Cardiac muscle cell (in vitro differentiated cells and primary cell): ENCODE measurements around the gene CDH2. TPM values are rescaled to one million over a fixed set of nuclear protein-coding genes. Genes with fewer than 3 reads are reported as not detected.
A peak's percentile ranks its signal among the peaks of the same experiment; 100 is the strongest.

ENCODE experiments used
- DNase-seq, 2 donors: peaks; one replicate each; pipeline versions ENCODE4 v3.0.0 to v3.0.0-alpha.2; 2010 to 2017; ENCODE audit warnings: low read depth in 1 of 2, low spot score in 1 of 2
- H3K27ac ChIP-seq: fragments of 200-600 bp; sonication (generic); 2 replicates; pipeline ENCODE4 v1.5.1; 2016
- H3K27me3 ChIP-seq: fragments of 200-600 bp; sonication (generic); 2 replicates; pipeline ENCODE4 v1.6.0; 2016; ENCODE audit warnings: control low read depth
- H3K36me3 ChIP-seq: fragments of 200-600 bp; sonication (generic); 2 replicates; pipeline ENCODE4 v1.5.1; 2016; ENCODE audit warnings: control low read depth
- H3K4me1 ChIP-seq: fragments of 200-600 bp; sonication (generic); 2 replicates; pipeline ENCODE4 v1.8.1; 2017; ENCODE audit warnings: low read depth, mild to moderate bottlenecking, mixed run types
- H3K4me3 ChIP-seq: fragments of 200-600 bp; sonication (generic); 2 replicates; pipeline ENCODE4 v1.5.1; 2016; ENCODE audit warnings: mild to moderate bottlenecking
- H3K9me3 ChIP-seq: fragments of 200-600 bp; sonication (generic); 2 replicates; pipeline ENCODE4 v1.5.1; 2017; ENCODE audit warnings: low read depth, mild to moderate bottlenecking, control low read depth
- polyA plus RNA-seq: library from polyadenylated mRNA; unstranded; fragments of >200 nt; fragmentation: Nextera tagmentation; extraction: Ambion mirVana; gene quantifications from 2 replicates; pipeline ENCODE4 v1.2.1, GENCODE V29; 2016
- total RNA-seq: library from RNA; depleted of rRNA; stranded (reverse); fragments of >200 nt; gene quantifications from 2 replicates; pipeline ENCODE4 v1.2.3, GENCODE V29; 2016
- TF ChIP-seq, protein P1 (sequence below): IDR thresholded peaks from 2 replicates; pipeline ENCODE4 v1.5.1; 2012; ENCODE audit warnings: low read depth, mild to moderate bottlenecking, low read length

CDH2 gene
- total and polyA plus RNA-seq, 2 experiments from 2014 or later, result 267 to 324 TPM

DNA sequence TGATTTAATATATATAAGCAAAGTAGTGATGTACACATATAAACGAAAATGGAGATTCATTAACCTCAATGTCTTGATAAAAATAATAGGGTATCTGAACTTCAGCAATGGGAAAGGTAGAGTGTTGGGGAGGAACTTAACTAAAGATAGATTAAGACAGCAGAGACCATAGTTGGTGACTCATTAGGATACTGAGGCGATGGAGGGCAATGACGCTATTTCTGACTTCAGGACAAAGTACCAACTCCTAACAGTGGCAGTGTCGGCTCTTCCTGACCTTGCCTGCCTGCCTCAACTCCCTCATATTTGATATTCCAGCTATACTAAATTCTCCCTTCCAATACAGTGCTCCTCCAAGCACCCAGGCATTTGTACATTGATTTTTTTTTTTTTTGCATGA lies 98.6 kb downstream of the CDH2 start:
- Histone ChIP-seq H3K9me3 (no peaks in the 10 kb centered on the region), H3K4me3 (no peak overlapping the region), H3K27me3 (no peaks in the 10 kb centered on the region), H3K4me1 (peaks cover 68% of the 10 kb centered on the region), H3K27ac (peak overlapping the region; percentile 38), H3K36me3 (no peaks in the 10 kb centered on the region)
- no peak for DNase-seq
- TF ChIP-seq, protein P1, sequence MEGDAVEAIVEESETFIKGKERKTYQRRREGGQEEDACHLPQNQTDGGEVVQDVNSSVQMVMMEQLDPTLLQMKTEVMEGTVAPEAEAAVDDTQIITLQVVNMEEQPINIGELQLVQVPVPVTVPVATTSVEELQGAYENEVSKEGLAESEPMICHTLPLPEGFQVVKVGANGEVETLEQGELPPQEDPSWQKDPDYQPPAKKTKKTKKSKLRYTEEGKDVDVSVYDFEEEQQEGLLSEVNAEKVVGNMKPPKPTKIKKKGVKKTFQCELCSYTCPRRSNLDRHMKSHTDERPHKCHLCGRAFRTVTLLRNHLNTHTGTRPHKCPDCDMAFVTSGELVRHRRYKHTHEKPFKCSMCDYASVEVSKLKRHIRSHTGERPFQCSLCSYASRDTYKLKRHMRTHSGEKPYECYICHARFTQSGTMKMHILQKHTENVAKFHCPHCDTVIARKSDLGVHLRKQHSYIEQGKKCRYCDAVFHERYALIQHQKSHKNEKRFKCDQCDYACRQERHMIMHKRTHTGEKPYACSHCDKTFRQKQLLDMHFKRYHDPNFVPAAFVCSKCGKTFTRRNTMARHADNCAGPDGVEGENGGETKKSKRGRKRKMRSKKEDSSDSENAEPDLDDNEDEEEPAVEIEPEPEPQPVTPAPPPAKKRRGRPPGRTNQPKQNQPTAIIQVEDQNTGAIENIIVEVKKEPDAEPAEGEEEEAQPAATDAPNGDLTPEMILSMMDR, result no peak

DNA sequence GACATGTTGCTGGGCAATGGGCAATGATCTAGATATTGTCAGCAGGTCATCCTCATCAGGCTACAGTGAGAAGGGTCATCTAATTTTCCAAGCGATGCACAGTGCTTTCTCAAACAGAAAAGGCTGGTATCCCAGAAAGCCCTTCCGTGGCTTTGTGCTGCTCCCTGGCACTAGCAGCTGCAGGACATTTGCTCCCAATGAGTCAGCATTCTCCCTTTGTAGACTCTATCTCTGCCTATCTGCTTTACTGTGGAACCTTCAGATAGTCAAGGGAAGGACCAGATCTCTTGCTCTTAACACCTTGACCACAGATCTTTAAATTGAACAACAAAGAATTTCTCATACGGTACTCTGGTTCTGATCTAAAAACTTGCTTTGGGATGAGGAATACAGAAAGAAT lies 101.4 kb downstream of the CDH2 start:
- TF ChIP-seq, protein P1, result no peak
- Histone ChIP-seq H3K36me3 (no peaks in the 10 kb centered on the region), H3K4me1 (peaks cover 69% of the 10 kb centered on the region), H3K9me3 (no peaks in the 10 kb centered on the region), H3K4me3 (no peak overlapping the region), H3K27me3 (no peaks in the 10 kb centered on the region), H3K27ac (peak overlapping the region; percentile 38)
- DNase-seq, result peak in 1 of 2 donors; percentile 27

DNA sequence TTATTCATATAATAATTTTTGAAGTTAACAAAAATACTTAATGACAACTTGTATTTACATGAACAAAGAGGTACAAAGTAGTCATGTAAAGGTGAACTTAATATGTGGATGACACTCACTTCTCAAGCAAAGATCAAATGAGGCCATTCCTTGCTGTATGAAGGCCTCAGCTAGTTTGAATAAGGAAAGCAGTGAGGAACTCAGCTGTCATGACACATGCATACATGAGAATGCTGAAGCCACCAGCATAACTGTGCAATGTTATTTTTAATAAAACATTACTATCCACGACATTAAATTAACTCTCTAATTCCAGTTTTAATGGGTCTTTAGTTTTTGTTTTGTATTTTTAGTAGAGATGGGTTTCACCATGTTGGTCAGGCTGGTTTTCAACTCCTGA lies 102.9 kb downstream of the CDH2 start:
- Histone ChIP-seq H3K36me3 (no peaks in the 10 kb centered on the region), H3K27me3 (no peaks in the 10 kb centered on the region), H3K4me1 (peaks cover 57% of the 10 kb centered on the region), H3K4me3 (no peak overlapping the region), H3K27ac (peak overlapping the region; percentile 69), H3K9me3 (no peaks in the 10 kb centered on the region)
- no peak for DNase-seq
- TF ChIP-seq, protein P1, result no peak

DNA sequence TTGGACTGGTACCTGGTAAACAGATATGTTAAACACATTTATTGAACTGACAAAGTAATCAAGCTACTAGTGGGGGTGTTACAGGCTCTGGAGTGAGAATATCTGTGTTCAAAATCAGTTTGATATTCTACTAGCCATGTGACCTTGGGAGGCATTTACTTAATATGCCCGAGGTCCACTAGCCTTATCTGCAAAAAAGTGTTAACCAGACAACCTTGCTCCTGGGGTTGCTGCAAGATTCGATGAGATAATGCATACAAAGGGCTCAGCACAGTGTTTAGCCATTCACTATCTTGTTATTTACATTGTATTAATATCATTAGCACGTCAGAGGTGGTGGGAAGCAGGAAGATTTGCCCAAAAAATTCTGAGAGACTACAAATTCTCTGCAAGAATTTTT lies 103.3 kb downstream of the CDH2 start:
- H3K27ac ChIP-seq, result peak overlapping the region; percentile 69

DNA sequence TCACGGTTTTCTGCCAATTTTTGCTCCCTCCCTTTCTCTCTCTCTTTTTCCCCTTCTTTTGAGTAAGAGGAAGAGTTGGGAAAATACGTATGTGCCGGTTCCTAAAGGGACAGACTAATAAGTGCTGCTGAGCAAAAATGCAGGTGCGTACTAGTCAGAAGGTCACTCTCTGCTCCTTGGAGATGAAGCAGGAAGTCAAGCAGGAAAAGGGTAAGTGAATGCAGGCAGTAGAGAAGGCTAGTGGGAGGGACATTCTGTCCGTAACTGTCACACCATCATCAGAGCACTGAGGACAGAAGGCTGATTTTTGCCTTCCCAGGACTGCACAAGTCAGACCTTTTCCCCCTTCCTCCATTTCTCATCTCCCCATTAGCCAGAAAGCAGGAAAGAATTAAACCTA lies 105.7 kb downstream of the CDH2 start:
- H3K9me3 ChIP-seq, result no peaks in the 10 kb centered on the region
- peaks cover 56% of the 10 kb centered on the region for H3K4me1 ChIP-seq
- H3K27me3 ChIP-seq, result no peaks in the 10 kb centered on the region
- H3K36me3 ChIP-seq, result no peaks in the 10 kb centered on the region
- no peak overlapping the region for H3K4me3 ChIP-seq
- TF ChIP-seq, protein P1, result no peak
- H3K27ac ChIP-seq, result peak overlapping the region; percentile 69
- DNase-seq, result no peak

More for the DNA sequence above, 103.3 kb downstream of the CDH2 start:
- TF ChIP-seq, protein P1, result no peak
- Histone ChIP-seq H3K4me3 (no peak overlapping the region), H3K27me3 (no peaks in the 10 kb centered on the region), H3K9me3 (no peaks in the 10 kb centered on the region), H3K4me1 (peaks cover 56% of the 10 kb centered on the region), H3K36me3 (no peaks in the 10 kb centered on the region)
- DNase-seq, result no peak

DNA sequence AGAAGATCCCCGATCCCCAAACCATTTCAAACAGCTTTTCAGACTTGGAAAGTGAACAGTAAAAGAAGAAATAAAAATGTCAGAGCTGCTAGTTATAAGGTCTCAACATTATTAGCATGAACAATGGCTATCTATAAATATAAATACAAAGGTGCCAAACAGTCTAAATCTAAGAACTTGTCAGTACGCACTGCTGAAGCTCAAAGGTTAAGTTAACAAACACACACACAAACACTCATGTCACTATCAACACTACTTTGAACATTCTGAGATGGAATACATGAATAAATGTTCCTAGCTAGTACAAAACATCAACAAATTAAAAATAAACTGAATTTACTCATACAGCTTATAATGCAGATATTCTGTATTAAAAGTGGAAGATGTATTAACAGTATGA lies 108.7 kb downstream of the CDH2 start:
- no peak for DNase-seq
- peak overlapping the region; percentile 98 for H3K27ac ChIP-seq
- H3K4me1 ChIP-seq, result peaks cover 59% of the 10 kb centered on the region
- no peaks in the 10 kb centered on the region for H3K9me3 ChIP-seq
- no peaks in the 10 kb centered on the region for H3K27me3 ChIP-seq
- no peaks in the 10 kb centered on the region for H3K36me3 ChIP-seq
- H3K4me3 ChIP-seq, result no peak overlapping the region
- TF ChIP-seq, protein P1, result no peak
